ENCODE results near the gene MACROD2. TPM values are rescaled to one million over a fixed set of nuclear protein-coding genes. Genes with fewer than 3 reads are reported as not detected.
"Not testable (repeated sequence)": the region's sequence is repeated elsewhere in the genome, so short reads cannot be mapped to it uniquely, and the experiment has no call there.

Gene MACROD2
- polyA plus RNA-seq, 1 donor: 2.7 TPM

GRCh38 chr20:15799871-15800270 lies 1804.6 kb downstream of the MACROD2 start:
- DNase-seq (ENCODE audit: low read depth): no peak

- no peak for DNase-seq (ENCODE audit: low read depth)
Measured at GRCh38 chr20:15802020-15802419, 1806.7 kb downstream of the MACROD2 start.

- DNase-seq (ENCODE audit: low read depth): no peak
Measured at GRCh38 chr20:15805154-15805553, 1809.8 kb downstream of the MACROD2 start.

GRCh38 chr20:15806105-15806504 lies 1810.8 kb downstream of the MACROD2 start:
- DNase-seq (ENCODE audit: low read depth): no peak

DNA sequence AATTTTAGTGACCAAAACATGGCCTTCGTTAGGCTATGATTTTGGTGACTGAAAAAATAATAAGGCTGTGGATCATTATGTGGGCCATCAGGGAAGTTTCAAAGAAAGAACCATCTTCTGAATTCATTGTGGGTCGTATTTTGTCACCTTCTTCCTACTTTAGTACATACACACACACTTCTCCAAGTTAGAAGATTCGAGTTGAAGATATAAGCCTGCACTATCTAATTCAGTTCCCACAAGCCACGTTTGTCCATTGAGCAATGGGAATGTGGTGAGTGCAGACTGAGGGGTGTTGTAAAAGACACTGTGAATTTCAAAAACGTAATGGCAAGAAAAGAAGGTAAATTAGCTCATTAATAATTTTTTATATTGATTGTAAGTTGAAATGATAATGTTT lies 1812.0 kb downstream of the MACROD2 start:
- DNase-seq (ENCODE audit: low read depth): no peak

DNA sequence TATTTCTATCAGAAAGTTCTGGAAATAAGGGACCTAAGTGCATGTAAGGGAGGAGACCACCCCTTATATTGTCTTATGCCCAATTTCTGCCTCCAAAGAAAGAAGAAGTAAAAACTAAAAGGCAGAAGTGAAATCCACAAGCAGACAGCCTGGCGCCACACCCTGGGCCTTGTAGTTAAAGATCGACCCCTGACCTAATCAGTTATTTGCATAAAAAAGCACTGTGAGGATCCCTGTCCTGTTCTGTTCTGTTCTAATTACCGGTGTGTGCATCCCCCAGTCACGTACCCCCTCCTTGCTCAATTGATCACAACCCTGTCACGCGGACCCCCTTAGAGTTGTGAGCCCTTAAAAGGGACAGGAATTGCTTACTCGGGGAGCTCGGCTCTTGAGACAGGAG lies 1812.5 kb downstream of the MACROD2 start:
- not testable (repeated sequence) for DNase-seq (ENCODE audit: low read depth)

DNA sequence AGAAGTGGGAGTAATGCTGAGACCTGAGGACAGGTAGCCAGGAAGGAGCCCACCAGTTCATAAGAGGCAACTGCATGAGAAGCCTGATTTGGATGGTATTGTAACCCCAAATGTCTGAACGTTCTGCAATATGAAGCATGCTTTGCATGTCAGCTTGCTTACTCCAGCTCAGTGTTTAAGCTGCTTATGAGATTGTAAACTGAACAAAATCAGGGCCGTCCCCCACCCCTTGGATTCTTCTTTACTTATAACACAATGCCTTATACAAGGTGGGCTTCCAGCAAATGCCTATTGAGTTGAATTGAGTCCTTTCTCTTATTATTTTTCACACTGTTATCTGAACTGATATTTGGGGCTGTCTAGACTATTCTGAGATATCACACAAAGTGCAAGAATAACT lies 1816.6 kb downstream of the MACROD2 start:
- DNase-seq (ENCODE audit: low read depth): no peak

GRCh38 chr20:15812696-15813095 lies 1817.4 kb downstream of the MACROD2 start:
- no peak for DNase-seq (ENCODE audit: low read depth)

- DNase-seq (ENCODE audit: low read depth): no peak
Measured at GRCh38 chr20:15814360-15814759, 1819.0 kb downstream of the MACROD2 start.

DNA sequence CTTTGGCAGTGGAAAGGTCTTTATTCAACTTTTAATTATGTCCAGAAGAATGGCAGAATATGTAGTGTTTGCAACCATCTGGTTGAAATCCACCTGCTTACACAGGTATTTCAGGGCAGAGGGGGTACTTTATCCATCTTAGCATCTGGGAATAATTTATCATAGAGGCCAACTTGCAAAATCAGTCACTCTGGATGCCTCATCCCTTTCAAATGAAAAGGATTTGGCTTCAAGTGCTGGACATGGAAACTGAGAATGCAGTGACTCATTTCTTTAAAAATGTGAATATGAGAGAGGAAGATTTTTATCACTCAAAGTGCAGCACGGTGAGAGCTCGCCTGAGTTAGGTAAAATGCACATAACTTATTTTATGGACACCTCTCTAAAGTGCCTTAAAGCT lies 1819.6 kb downstream of the MACROD2 start:
- DNase-seq (ENCODE audit: low read depth): no peak

GRCh38 chr20:15817351-15817750 lies 1822.0 kb downstream of the MACROD2 start:
- DNase-seq (ENCODE audit: low read depth): no peak

GRCh38 chr20:15818651-15819071 lies 1823.3 kb downstream of the MACROD2 start:
- no peak for DNase-seq (ENCODE audit: low read depth)

- no peak for DNase-seq (ENCODE audit: low read depth)
Measured at GRCh38 chr20:15823718-15824117, 1828.4 kb downstream of the MACROD2 start.

GRCh38 chr20:15827628-15828027 lies 1832.3 kb downstream of the MACROD2 start:
- DNase-seq (ENCODE audit: low read depth): no peak

DNA sequence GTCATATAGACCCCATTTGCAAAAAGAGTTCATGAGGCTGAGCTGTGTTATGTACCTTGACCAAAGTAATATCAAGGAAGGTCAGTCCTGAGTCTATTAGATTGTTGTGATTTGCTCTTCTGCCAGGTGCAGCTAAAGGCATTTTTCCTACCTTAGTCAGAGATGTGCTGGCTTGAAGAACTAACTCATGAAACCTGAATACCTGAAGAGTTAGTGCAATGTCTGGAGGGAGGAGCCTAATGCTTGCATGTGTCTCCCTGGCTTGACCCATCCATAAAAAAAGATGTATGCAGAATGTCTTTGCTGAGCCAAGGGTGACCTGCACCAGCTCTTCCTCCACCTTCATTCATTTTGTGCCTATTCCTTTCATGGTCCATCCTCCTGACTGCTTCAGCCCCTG lies 1835.9 kb downstream of the MACROD2 start:
- DNase-seq (ENCODE audit: low read depth): no peak

- no peak for DNase-seq (ENCODE audit: low read depth)
Measured at GRCh38 chr20:15832512-15832911, 1837.2 kb downstream of the MACROD2 start.

- no peak for DNase-seq (ENCODE audit: low read depth)
Measured at GRCh38 chr20:15834857-15835256, 1839.5 kb downstream of the MACROD2 start.

DNA sequence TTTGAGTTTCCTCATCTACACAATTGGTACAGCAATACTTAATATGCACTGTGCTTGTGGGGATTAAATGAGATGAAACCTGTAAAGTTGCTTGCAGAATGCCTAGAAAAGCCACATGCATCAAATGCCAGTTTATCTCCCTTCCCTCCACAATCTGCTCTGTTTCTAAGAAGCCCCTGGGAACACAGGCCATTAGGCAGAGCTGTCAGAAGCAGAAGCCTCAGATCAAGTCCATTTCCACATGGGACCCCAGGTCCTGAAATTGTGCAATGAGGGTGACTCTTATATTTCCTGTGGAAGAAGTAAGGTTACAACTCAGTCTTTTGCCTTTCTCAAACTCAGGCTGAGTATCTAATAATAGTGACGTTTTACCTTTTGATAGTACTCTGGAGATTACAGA lies 1840.5 kb downstream of the MACROD2 start:
- DNase-seq (ENCODE audit: low read depth): no peak

DNA sequence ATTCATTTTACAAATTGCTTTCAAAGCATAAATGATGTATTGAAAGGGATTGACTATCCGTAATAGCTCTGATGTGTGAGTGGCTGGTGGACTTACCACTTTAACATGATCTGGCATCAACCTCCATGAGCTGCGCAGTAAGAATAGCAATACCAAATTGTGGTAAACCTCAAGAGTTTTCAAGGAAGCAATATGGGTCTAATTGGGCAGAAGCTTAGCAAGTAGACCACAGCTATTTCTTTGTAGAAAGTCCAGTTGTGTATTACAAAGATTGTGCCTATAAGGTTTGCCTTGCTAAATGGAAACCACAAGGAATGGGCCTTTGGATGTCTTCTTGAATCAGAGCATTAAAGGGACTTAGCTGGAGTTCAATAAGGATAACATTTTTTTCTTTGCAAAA lies 1841.3 kb downstream of the MACROD2 start:
- no peak for DNase-seq (ENCODE audit: low read depth)

GRCh38 chr20:15837563-15837962 lies 1842.2 kb downstream of the MACROD2 start:
- no peak for DNase-seq (ENCODE audit: low read depth)

DNA sequence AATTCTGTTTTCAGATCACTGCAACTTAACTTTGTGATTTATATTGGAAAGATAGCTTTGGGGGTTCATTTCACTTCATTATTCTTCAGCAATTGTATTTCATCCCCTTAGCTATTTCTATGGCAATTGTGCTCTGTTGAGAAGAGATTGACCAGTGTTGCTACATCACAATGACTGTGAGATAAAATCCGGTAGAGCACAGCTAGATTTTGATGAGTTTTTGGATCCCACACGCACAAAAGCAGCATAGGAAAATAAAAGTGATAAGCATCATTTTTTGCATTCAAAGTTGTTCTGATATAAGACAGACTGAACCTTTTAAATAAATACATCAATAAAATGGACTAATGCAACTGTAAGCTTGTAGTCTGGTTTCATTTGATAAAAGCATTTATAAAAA lies 1843.2 kb downstream of the MACROD2 start:
- DNase-seq (ENCODE audit: low read depth): no peak

GRCh38 chr20:15840636-15841301 lies 1845.5 kb downstream of the MACROD2 start:
- DNase-seq (ENCODE audit: low read depth): no peak

- no peak for DNase-seq (ENCODE audit: low read depth)
Measured at GRCh38 chr20:15842872-15843271, 1847.6 kb downstream of the MACROD2 start.

GRCh38 chr20:15843777-15844176 lies 1848.5 kb downstream of the MACROD2 start:
- DNase-seq (ENCODE audit: low read depth): no peak
